ENCODE results near the gene TRIM47. TPM values are rescaled to one million over a fixed set of nuclear protein-coding genes. Genes with fewer than 3 reads are reported as not detected.

TRIM47 gene
- total and polyA plus RNA-seq, 2 of the 13 experiments (the other 11 are each of a cell fraction or from before 2014, with no cell fraction given), result 33.5 to 82.0 TPM

- peaks cover 42% of the 10 kb centered on the region for H3K4me1 ChIP-seq (ENCODE audit: insufficient read depth, low read length)
- BruUV-seq (replicated peaks), result no TSS peak
- CTCF ChIA-PET (ENCODE audit: low intra/inter-chr PET ratio, low total read pairs), result interaction anchor here (1.4 kb wide), 1 partner anchor 20 kb away, joined by 4 read pairs; the partner anchor contains the start of gene MRPL38
- no peaks in the 10 kb centered on the region for H3K36me3 ChIP-seq (replicated peaks in 1 of 2; ENCODE audit: control insufficient read depth in 1 of 2, insufficient read depth in 2 of 2, low read length in 2 of 2)
- no peaks in the 10 kb centered on the region for H3K79me2 ChIP-seq (ENCODE audit: insufficient read depth, low read length)
- H3K27me3 ChIP-seq (ENCODE audit: control insufficient read depth in 1 of 2, insufficient read depth in 2 of 2, low read length in 2 of 2), result no peaks in the 10 kb centered on the region
- DNase-seq (ENCODE audit: low spot score) (no peak), ATAC-seq (no peak), FAIRE-seq (no peak)
- no peak overlapping the region for H3K4me3 ChIP-seq (replicated peaks in 1 of 3; ENCODE audit: insufficient read depth in 1 of 3, low read depth in 2 of 3, low read length in 3 of 3)
- POLR2A ChIA-PET, result interaction anchor here (1.2 to 3.4 kb wide), 2 partner anchors 20 to 78 kb away, joined by 4 to 21 read pairs; partner anchors contain the start of gene MRPL38
- H3K4me2 ChIP-seq (ENCODE audit: low read depth, low read length), result no peak overlapping the region
- no peaks in the 10 kb centered on the region for H3K9me3 ChIP-seq (ENCODE audit: low read length)
- 89% methylated on average over 7 of the region's 11 CpGs for WGBS (ENCODE audit: low lambda C conversion rate)
- no peaks in the 10 kb centered on the region for H4K20me1 ChIP-seq (ENCODE audit: insufficient read depth, low read length)
- in situ Hi-C loops (cut with HindIII; ENCODE audit: extremely low pct_ligation_motif_present, low pct_unique_long_range_greater_than_20kb), result no loop called here
- H2AFZ ChIP-seq (ENCODE audit: low read length), result no peak overlapping the region
- intact Hi-C loops (cut with micrococcal nuclease; ENCODE audit: unreplicated experiment), result no loop called here
- no peak overlapping the region for H3K9ac ChIP-seq (ENCODE audit: insufficient read depth, low read depth, low read length)
- no peak overlapping the region for H3K27ac ChIP-seq (ENCODE audit: extremely low read length, insufficient read depth, low read length)
- TF ChIP-seq AHDC1 (CRISPR knock-in tag; IDR thresholded peaks at IDR 0.05; ENCODE audit: borderline replicate concordance), result no peak
- TF ChIP-seq ZNF546 (CRISPR knock-in tag; conservative IDR thresholded peaks at IDR 0.05), result no peak
- TF ChIP-seq MLLT10 (CRISPR knock-in tag; IDR thresholded peaks at IDR 0.05), result no peak
- TF ChIP-seq SP140L (CRISPR knock-in tag; IDR thresholded peaks at IDR 0.05; ENCODE audit: borderline replicate concordance), result no peak
- no peak for TF ChIP-seq ZNF879 (CRISPR knock-in tag; IDR thresholded peaks at IDR 0.05)
- TF ChIP-seq ZNF687 (CRISPR knock-in tag; IDR thresholded peaks at IDR 0.05), result no peak
- TF ChIP-seq MEF2D (CRISPR knock-in tag; IDR thresholded peaks at IDR 0.05), result no peak
- no peak for TF ChIP-seq NFYC (CRISPR knock-in tag; IDR thresholded peaks at IDR 0.05)
- TF ChIP-seq CHD2 (IDR thresholded peaks at IDR 0.05; ENCODE audit: low read depth, low read length), result no peak
- no peak for TF ChIP-seq ZNF431 (CRISPR knock-in tag; IDR thresholded peaks at IDR 0.05; ENCODE audit: borderline replicate concordance, low read depth)
- TF ChIP-seq BCL3 (CRISPR knock-in tag; IDR thresholded peaks at IDR 0.05), result no peak
- no peak for TF ChIP-seq TEAD3 (CRISPR knock-in tag; optimal IDR thresholded peaks at IDR 0.05; ENCODE audit: borderline replicate concordance)
Observed at GRCh38 chr17:75925103-75925502, 46.7 kb upstream of the TRIM47 start.

Data from HepG2 (cell line).